ENCODE measurements around the gene BUD23. TPM values are rescaled to one million over a fixed set of nuclear protein-coding genes. Genes with fewer than 3 reads are reported as not detected.
A peak's percentile ranks its signal among the peaks of the same experiment; 100 is the strongest.

BUD23 gene
- total RNA-seq, 4 donors from 2014 or later = 22.5 to 50.6 (median 39.3) TPM

DNA sequence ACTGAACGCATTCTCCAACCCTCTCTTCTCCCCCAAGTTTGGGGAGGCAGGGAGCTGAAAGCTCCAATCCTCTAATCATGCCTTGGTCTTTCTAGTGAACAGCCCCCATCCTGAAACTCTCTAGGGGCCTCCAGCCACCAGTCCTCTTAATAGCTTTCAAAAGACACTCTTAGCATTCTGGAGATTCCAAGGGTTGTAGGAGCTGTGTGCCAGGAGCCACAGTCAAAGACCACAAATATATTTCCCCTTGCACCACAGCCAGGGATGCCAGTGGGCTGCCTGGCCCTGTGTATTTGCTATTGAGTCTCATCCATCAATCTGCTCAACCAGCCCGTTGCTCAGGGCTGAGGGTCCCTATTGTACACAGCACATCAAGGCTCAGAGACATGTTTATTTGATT is 40.6 kb upstream of the BUD23 start:
- Histone ChIP-seq H3K4me3 (no peak overlapping the region), H3K36me3 (no peaks in the 10 kb centered on the region), H3K9me3 (peaks cover 0 to 18% (median 0%) of the 10 kb centered on the region in 4 donors), H3K27ac (no peak overlapping the region), H3K27me3 (peaks cover 0 to 50% of the 10 kb centered on the region in 2 donors), H3K4me1 (peaks cover 0 to 6% (median under 1%) of the 10 kb centered on the region in 4 donors)
- WGBS, 2 donors = 60 to 77% methylated on average over 2 of the region's 2 CpGs
- no peak for DNase-seq (ENCODE audit: low spot score in 2 of 2)
- TF ChIP-seq EP300 (IDR thresholded peaks at IDR 0.05) (no peak), POLR2A (IDR thresholded peaks at IDR 0.05) (no peak)
- TF ChIP-seq, protein P1, sequence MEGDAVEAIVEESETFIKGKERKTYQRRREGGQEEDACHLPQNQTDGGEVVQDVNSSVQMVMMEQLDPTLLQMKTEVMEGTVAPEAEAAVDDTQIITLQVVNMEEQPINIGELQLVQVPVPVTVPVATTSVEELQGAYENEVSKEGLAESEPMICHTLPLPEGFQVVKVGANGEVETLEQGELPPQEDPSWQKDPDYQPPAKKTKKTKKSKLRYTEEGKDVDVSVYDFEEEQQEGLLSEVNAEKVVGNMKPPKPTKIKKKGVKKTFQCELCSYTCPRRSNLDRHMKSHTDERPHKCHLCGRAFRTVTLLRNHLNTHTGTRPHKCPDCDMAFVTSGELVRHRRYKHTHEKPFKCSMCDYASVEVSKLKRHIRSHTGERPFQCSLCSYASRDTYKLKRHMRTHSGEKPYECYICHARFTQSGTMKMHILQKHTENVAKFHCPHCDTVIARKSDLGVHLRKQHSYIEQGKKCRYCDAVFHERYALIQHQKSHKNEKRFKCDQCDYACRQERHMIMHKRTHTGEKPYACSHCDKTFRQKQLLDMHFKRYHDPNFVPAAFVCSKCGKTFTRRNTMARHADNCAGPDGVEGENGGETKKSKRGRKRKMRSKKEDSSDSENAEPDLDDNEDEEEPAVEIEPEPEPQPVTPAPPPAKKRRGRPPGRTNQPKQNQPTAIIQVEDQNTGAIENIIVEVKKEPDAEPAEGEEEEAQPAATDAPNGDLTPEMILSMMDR (IDR thresholded peaks at IDR 0.05) = no peak

DNA sequence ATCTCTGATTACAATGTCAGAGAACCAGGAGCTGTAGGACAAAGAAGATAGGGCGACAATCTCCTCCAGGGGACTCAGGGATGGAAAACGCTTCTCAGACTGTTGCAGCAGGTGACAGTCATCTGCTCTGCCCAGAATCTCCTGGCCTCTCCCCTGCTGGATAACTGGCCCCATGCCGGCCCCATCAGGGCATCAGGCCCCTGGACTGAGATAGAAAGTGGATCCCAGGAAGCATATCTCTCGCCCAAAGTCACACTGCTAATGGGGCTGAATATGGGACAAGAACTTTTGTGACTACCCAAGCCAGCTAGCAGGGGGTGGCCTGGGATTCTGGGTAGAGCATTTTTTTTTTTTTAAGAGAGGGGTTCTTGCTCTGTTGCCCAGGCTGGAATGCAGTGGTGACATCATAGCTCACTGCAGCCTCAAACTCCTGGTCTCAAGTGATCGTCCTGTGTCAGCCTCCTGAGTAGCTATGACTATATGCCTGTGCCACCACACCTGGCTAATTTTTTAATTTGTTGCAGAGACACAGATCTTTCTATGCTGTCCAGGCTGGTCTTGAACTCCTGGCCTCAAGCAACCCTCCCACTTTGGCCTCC is 38.6 kb upstream of the BUD23 start:
- peaks cover 0 to 70% of the 10 kb centered on the region in 2 donors for H3K27me3 ChIP-seq
- 58 to 64% methylated on average over 5 of the region's 5 CpGs for WGBS, 2 donors
- TF ChIP-seq POLR2A (IDR thresholded peaks at IDR 0.05) (no peak), EP300 (IDR thresholded peaks at IDR 0.05) (no peak)
- TF ChIP-seq, protein P1 (IDR thresholded peaks at IDR 0.05) = no peak
- no peak overlapping the region for H3K4me3 ChIP-seq
- peaks cover 0 to 12% (median 3%) of the 10 kb centered on the region in 4 donors for H3K4me1 ChIP-seq
- DNase-seq (ENCODE audit: low spot score in 2 of 2) = no peak
- no peak overlapping the region for H3K27ac ChIP-seq
- peaks cover 0 to 18% (median 0%) of the 10 kb centered on the region in 4 donors for H3K9me3 ChIP-seq
- H3K36me3 ChIP-seq = no peaks in the 10 kb centered on the region

DNA sequence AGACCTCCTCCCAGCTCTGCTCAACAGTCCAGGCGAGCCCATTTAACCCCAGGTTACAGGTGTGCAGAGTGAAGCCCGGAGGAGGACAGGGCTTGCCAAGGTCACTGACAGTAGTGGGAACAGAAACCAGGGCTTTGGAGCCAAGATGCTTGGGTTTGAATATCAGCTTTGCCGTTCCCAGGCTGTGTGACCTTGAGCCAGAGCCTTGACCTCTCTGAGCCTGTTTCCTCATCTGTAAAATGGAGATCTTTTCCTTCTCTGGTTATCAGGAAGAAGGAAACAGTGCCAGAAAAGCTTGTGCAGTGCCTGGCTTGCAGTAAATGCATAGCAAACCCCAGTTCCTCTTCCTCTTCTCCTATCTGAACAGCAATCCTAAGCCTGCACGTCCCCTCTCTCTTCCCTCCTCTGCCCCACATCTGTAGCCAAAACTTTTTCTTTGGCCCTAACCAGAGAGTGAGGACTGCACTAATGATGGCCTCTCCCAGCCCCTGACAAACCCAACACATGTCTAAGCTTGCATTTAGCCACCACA is 37.7 kb upstream of the BUD23 start:
- Histone ChIP-seq H3K27ac (no peak overlapping the region), H3K9me3 (peaks cover 0 to 16% (median 0%) of the 10 kb centered on the region in 4 donors), H3K27me3 (peaks cover 0 to 78% of the 10 kb centered on the region in 2 donors), H3K4me3 (no peak overlapping the region), H3K36me3 (no peaks in the 10 kb centered on the region), H3K4me1 (peaks cover 0 to 12% (median 3%) of the 10 kb centered on the region in 4 donors)
- DNase-seq (ENCODE audit: low spot score in 2 of 2) = no peak
- TF ChIP-seq POLR2A (IDR thresholded peaks at IDR 0.05) (no peak), EP300 (IDR thresholded peaks at IDR 0.05) (no peak)
- TF ChIP-seq, protein P1 (IDR thresholded peaks at IDR 0.05) = no peak
- WGBS, 2 donors = 34 to 59% methylated on average over 4 of the region's 4 CpGs

DNA sequence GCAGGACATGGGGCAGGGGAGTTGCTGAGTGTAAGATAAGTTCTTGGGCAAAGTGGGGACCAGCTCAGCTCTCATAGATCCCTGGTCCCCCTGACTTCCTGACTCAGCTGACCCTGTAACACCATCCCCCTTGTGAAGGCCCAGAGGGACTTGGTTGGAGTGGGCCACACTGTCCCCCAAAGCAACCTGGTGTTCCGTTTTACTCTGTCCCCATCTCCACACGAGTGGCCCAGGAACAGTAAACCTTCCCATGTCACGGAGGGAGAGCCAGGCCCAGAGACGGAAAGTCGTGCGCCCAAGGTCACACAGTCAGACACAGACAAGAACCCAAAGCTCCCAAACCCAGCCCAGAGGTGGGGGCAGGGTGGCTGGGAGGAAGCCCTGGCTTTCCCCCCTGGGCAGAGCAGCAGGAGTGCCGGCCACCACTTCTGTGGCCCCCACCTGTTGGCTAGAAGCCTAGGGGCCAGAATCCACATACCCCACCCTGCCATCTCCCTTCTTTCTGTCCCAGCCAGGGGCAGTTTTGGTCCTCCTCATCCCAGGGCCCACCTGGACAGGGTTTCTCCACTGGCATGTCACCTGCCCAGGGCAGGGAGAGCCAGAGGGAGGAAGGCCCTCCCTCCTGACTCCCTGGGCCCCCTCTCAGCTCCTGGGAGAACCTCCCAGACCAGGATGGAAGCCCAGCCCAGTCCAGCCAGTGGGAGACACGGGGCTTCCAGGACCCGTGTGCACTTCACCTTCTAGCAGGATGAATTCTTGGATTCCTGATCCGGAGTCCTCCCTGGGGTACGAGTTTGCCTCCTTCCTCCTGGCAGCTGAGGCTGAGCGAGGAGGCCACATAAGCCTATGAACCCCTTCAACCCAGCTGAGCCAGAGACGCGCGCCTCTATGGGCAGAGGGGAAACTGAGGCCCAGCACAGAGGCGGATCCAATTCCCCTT is 36.3 kb upstream of the BUD23 start:
- peaks cover 0 to 86% of the 10 kb centered on the region in 2 donors for H3K27me3 ChIP-seq
- H3K36me3 ChIP-seq = no peaks in the 10 kb centered on the region
- TF ChIP-seq POLR2A (IDR thresholded peaks at IDR 0.05) = no peak
- no peak for DNase-seq (ENCODE audit: low spot score in 2 of 2)
- no peak overlapping the region for H3K27ac ChIP-seq
- peak overlapping the region in 1 of 4 donors; percentile 50 for H3K4me3 ChIP-seq
- WGBS, 2 donors = 39 to 48% methylated on average over 13 to 14 of the region's 16 CpGs
- peaks cover 0 to 12% (median 3%) of the 10 kb centered on the region in 4 donors for H3K4me1 ChIP-seq
- H3K9me3 ChIP-seq = peaks cover 0 to 2% (median 0%) of the 10 kb centered on the region in 4 donors

DNA sequence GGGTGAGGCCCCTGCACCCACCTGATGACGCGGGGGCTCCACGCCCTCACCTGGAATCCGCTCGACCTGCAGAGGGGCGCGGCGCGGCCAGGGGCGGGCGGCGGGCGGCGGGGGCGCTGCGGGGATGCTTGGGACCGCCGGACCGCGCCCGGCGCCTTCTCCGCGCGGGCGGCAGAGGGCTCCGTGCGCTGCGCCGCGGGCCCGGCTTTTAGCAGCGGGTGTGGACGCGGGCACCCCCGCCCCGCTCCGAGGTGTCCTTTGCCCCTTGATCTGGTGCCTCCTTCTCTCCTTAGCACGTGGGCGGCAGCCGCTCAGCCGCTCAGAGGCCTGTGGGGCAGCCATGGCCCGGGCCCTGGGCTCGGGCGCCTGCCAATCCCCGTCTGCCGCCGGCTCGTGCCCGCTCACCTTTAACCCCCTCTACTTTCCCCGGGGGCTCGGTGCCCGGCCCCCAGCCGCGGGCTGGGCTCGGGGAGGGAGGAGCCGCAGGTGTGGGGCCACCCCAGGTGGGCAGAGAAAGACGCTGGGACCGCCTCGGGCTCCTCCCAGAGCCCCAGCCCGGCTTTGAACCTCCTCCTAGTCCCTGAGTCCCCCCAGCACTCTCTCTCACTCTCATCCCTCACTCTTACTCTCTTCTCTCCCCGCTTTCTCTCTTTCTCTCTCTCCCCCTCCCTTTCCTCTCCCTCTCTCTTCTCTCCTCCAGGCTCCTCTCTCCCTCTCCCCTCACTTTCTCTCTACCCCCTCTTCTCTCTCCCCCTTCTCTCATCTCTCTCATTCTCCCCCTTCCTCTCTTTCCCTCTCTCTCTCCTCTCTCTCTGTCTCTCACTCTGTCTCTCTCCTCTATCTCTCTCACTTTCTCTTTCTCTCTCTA is 35.4 kb upstream of the BUD23 start:
- peaks cover 0 to 86% of the 10 kb centered on the region in 2 donors for H3K27me3 ChIP-seq
- WGBS, 2 donors = 1 to 2% methylated on average over 12 to 41 of the region's 62 CpGs

More for the DNA sequence above, 35.4 kb upstream of the BUD23 start:
- Histone ChIP-seq H3K4me1 (peaks cover 0 to 12% (median 3%) of the 10 kb centered on the region in 4 donors), H3K9me3 (no peaks in the 10 kb centered on the region), H3K4me3 (peak overlapping the region in 3 of 4 donors; percentile 18 to 50 (median 42)), H3K36me3 (no peaks in the 10 kb centered on the region), H3K27ac (no peak overlapping the region)
- DNase-seq (ENCODE audit: low spot score in 2 of 2) = no peak
- TF ChIP-seq POLR2A (IDR thresholded peaks at IDR 0.05) (no peak), EP300 (IDR thresholded peaks at IDR 0.05) (no peak)
- TF ChIP-seq, protein P1 (IDR thresholded peaks at IDR 0.05) = peak in 1 of 5 experiments; percentile 15

All from tibial nerve (tissue), 4 donors.